Thoracic aorta (tissue), 2 donors: ENCODE measurements around the gene SOWAHC. TPM values are rescaled to one million over a fixed set of nuclear protein-coding genes. Genes with fewer than 3 reads are reported as not detected.
"Not testable (repeated sequence)": the region's sequence is repeated elsewhere in the genome, so short reads cannot be mapped to it uniquely, and the experiment has no call there.

Experiments used
- ATAC-seq: fragments of 150-250 bp; one replicate; pipeline ENCODE4 v1.8.0; 2017; ENCODE audit warnings: low read depth; ENCODE audit not compliant: insufficient number of reproducible peaks, low FRiP score
- DNase-seq: peaks from one replicate; pipeline ENCODE4 v3.0.0-alpha.2; 2020; ENCODE audit warnings: low spot score
- H3K27ac ChIP-seq, 2 donors: fragments of 200-600 bp; sonication (generic); 1 replicate in 1 of 2; 2 replicates in 1 of 2; pipeline ENCODE4 v1.5.1; 2016; ENCODE audit warnings: mild to moderate bottlenecking in 2 of 2, moderate library complexity in 2 of 2
- H3K27me3 ChIP-seq: fragments of 200-600 bp; sonication (generic); replicated peaks from 2 replicates; pipeline ENCODE4 v1.6.0; 2016; ENCODE audit warnings: mild to moderate bottlenecking; ENCODE audit not compliant: insufficient read depth
- H3K36me3 ChIP-seq: fragments of 200-600 bp; sonication (generic); one replicate; pipeline ENCODE4 v1.5.1; 2016
- H3K4me1 ChIP-seq, 2 donors: fragments of 200-600 bp; sonication (generic); 1 replicate in 1 of 2; 2 replicates in 1 of 2; pipeline versions ENCODE4 v1.5.1 to v1.6.0; 2016; ENCODE audit warnings: low read depth in 2 of 2, mild to moderate bottlenecking in 1 of 2; ENCODE audit not compliant: control insufficient read depth in 1 of 2
- H3K4me3 ChIP-seq: fragments of 200-600 bp; sonication (generic); 2 replicates; pipeline ENCODE4 v1.5.1; 2016; ENCODE audit warnings: mild to moderate bottlenecking
- H3K9me3 ChIP-seq: fragments of 200-600 bp; sonication (generic); 2 replicates; pipeline ENCODE4 v1.5.1; 2016
- total RNA-seq, 2 donors: library from RNA; depleted of rRNA; stranded (reverse); fragments of >200 nt; gene quantifications; one replicate each; pipeline versions ENCODE4 v1.1.0 to v1.2.3, GENCODE V29; 2016
- TF ChIP-seq, protein P1 (sequence below): fragments of 200-600 bp; sonication (generic); IDR thresholded peaks from one replicate; pipeline ENCODE4 v1.5.1; 2019; ENCODE audit warnings: antibody characterized with exemption

Gene SOWAHC
- total RNA-seq, 2 donors from 2014 or later, result 19.4 to 29.4 TPM

DNA sequence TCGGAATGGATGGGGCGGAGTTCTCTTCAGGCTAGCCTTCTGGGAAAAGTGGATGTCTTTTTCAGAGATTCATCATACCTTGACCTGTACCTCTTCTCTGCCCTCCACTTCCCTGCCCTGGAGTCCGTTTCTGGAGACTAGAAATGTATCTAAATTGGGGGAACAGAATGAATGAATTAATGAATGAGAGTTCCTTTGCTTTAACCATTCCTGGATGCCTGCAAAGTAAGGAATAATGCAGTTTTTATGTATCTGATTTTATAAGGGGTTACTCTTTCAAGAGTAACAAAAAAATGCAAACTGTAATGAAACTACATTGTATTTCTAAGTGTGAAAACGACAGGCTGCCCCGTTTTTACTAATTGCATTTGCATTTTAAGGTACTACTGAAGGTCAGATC is 2.0 kb downstream of the SOWAHC start:
- no peaks in the 10 kb centered on the region for H3K9me3 ChIP-seq
- no peak for DNase-seq
- peaks cover 10 to 40% of the 10 kb centered on the region in 2 donors for H3K4me1 ChIP-seq
- no peaks in the 10 kb centered on the region for H3K36me3 ChIP-seq
- TF ChIP-seq, protein P1, sequence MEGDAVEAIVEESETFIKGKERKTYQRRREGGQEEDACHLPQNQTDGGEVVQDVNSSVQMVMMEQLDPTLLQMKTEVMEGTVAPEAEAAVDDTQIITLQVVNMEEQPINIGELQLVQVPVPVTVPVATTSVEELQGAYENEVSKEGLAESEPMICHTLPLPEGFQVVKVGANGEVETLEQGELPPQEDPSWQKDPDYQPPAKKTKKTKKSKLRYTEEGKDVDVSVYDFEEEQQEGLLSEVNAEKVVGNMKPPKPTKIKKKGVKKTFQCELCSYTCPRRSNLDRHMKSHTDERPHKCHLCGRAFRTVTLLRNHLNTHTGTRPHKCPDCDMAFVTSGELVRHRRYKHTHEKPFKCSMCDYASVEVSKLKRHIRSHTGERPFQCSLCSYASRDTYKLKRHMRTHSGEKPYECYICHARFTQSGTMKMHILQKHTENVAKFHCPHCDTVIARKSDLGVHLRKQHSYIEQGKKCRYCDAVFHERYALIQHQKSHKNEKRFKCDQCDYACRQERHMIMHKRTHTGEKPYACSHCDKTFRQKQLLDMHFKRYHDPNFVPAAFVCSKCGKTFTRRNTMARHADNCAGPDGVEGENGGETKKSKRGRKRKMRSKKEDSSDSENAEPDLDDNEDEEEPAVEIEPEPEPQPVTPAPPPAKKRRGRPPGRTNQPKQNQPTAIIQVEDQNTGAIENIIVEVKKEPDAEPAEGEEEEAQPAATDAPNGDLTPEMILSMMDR, result no peak
- peak overlapping the region; percentile 78 for H3K4me3 ChIP-seq
- no peak for ATAC-seq
- H3K27ac ChIP-seq, result no peak overlapping the region
- H3K27me3 ChIP-seq, result no peaks in the 10 kb centered on the region

DNA sequence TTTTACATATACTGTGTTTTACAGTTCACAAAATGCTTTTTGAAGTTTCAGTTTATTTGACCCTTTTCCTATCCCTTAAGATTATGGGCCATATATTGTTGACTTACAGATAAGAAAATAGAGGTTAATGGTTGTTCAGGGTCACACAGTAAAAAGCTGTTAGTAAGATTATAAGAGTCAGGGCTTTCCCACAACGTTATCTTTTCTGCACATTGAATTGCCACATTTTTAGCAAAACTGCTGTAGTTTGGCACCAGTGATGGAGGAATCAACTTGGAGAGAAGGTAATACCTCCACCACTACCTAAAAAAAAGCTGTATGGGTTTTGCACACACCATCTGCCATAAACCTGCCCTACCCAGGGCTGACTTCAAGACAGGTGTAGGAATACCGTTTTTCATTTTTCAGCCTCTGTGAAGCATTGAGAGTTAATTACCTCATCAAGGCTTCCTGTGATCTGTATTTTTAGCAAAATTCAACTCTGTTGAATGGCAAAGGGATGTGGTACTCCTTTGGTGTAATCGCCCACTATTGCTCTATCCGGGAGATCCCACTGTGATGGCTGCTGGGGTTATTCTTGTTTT is 5.0 kb downstream of the SOWAHC start:
- Histone ChIP-seq H3K9me3 (no peaks in the 10 kb centered on the region), H3K27me3 (no peaks in the 10 kb centered on the region), H3K4me1 (peaks cover 10 to 25% of the 10 kb centered on the region in 2 donors), H3K4me3 (no peak overlapping the region), H3K27ac (no peak overlapping the region), H3K36me3 (no peaks in the 10 kb centered on the region)
- DNase-seq (no peak), ATAC-seq (no peak)
- TF ChIP-seq, protein P1, result no peak

DNA sequence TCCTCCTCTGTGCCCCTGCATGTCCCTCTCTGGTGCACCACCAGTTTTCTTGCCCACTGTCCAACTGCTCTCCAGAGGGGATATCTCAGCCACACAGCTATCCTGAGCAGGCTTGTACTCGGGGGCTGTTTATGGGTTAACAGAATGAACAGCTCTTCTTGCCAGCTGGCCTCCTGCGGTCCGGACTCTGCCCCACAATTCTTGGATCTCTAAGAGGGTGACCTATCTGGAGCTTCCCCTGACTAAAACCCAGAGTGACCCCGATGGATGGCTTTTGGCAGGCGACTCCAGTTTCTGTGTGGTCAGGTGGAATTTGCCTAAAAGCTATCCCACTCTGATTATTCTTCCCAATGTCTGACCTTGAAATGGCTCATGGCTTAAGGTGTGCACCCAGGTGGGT is 9.1 kb downstream of the SOWAHC start:
- H3K36me3 ChIP-seq, result no peaks in the 10 kb centered on the region
- no peaks in the 10 kb centered on the region for H3K4me1 ChIP-seq
- no peaks in the 10 kb centered on the region for H3K9me3 ChIP-seq
- TF ChIP-seq, protein P1, result no peak
- H3K27me3 ChIP-seq, result no peaks in the 10 kb centered on the region
- no peak overlapping the region for H3K27ac ChIP-seq
- no peak for DNase-seq
- no peak overlapping the region for H3K4me3 ChIP-seq
- no peak for ATAC-seq

DNA sequence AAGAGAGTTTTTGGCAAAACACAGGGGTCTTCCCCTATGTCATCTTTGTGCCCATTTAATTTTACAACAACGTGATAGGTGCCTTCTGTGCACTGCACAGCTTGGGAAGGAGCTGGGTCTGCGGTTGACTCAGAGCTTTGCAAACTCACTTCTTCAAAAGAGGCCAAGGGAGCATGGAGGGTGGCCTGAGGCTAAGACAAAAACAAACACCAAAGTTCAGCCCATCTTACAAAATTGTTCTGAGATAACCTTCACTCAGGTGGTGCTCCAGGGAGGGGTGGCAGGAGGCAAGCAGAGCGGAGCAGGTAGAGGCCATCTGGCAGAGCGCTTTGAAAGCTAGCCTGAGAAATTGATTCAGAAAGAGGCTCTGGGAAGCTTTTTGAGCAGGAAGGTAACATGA is 9.8 kb downstream of the SOWAHC start:
- no peak for DNase-seq
- H3K27me3 ChIP-seq, result no peaks in the 10 kb centered on the region
- no peak overlapping the region for H3K4me3 ChIP-seq
- no peaks in the 10 kb centered on the region for H3K4me1 ChIP-seq
- no peak overlapping the region for H3K27ac ChIP-seq
- no peak for ATAC-seq
- TF ChIP-seq, protein P1, result no peak
- H3K36me3 ChIP-seq, result no peaks in the 10 kb centered on the region
- no peaks in the 10 kb centered on the region for H3K9me3 ChIP-seq

DNA sequence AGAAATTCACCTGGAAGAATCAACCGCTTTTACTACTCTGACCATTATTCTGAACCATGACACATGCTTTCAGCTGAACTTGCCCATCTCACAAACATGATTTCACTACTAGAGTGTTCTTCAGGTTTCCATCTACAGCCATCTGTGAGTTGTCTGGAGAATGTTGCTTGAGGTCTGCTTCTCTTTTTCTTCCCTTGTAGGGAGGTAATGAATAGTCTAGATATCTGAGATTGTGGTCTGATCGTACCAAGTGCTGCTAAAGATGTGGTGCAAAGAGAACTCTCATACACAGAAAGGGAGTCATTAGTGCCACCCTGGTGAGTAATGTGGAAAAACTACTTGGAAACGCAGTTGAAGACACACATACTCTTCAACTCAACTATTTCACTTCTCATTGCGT is 10.2 kb downstream of the SOWAHC start:
- Histone ChIP-seq H3K27me3 (no peaks in the 10 kb centered on the region), H3K4me3 (no peak overlapping the region), H3K4me1 (no peaks in the 10 kb centered on the region), H3K9me3 (no peaks in the 10 kb centered on the region), H3K27ac (no peak overlapping the region), H3K36me3 (no peaks in the 10 kb centered on the region)
- ATAC-seq (no peak), DNase-seq (no peak)
- TF ChIP-seq, protein P1, result no peak

DNA sequence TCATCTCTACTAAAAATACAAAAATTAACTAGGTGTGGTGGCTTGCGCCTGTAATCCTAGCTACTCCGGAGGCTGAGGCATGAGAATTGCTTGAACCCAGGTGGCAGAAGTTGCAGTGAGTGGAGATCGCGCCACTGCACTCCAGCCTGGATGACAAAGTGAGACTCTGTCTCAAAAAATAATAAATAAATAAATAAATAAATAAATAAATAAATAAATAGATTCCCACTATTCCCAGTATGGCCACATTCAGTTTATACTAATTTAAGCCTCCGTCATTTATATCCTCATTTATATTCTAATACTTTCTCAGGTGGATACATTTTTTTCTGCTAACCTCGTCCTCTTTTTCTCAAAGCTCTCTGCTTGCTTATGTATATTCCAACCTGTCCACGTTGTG is 14.2 kb downstream of the SOWAHC start:
- not testable (repeated sequence) for H3K27ac ChIP-seq, H3K36me3 ChIP-seq, DNase-seq, H3K4me3 ChIP-seq, ATAC-seq, H3K27me3 ChIP-seq, H3K9me3 ChIP-seq, H3K4me1 ChIP-seq
